ENCODE results near the gene DEPDC5.

Gene DEPDC5

GRCh38 chr22:31943206-31943977, 189.6 kb downstream of the DEPDC5 start:
- TF ChIP-seq CTCF (IDR thresholded peaks at IDR 0.05; ENCODE audit: borderline replicate concordance, insufficient read depth, low read depth, low read length), result no peak

GRCh38 chr22:31943978-31944699, 190.3 kb downstream of the DEPDC5 start, which contains the start of gene YWHAH:
Gene YWHAH, plus strand, starts transcription at chr22:31944535. Its CDS starts 199 bp downstream, at chr22:31944734.
- TF ChIP-seq CTCF (IDR thresholded peaks at IDR 0.05; ENCODE audit: borderline replicate concordance, insufficient read depth, low read depth, low read length), result no peak
- H3K4me3 ChIP-seq (ENCODE audit: low read depth, low read length), result peak within 1 kb of the TSS; percentile 89

More at GRCh38 chr22:31943206-31943977, 189.6 kb downstream of the DEPDC5 start:
- H3K4me3 ChIP-seq (ENCODE audit: low read depth, low read length), result peak overlapping the region; percentile 77

GRCh38 chr22:31944700-31945442, 191.1 kb downstream of the DEPDC5 start:
- no peak for TF ChIP-seq CTCF (IDR thresholded peaks at IDR 0.05; ENCODE audit: borderline replicate concordance, insufficient read depth, low read depth, low read length)

GRCh38 chr22:31945443-31945855, 191.6 kb downstream of the DEPDC5 start:
- no peak for TF ChIP-seq CTCF (IDR thresholded peaks at IDR 0.05; ENCODE audit: borderline replicate concordance, insufficient read depth, low read depth, low read length)

More at GRCh38 chr22:31944700-31945442, 191.1 kb downstream of the DEPDC5 start:
- peak overlapping the region; percentile 89 for H3K4me3 ChIP-seq (ENCODE audit: low read depth, low read length)

GRCh38 chr22:31945971-31946680, 192.3 kb downstream of the DEPDC5 start:
- H3K4me3 ChIP-seq (ENCODE audit: low read depth, low read length), result peak overlapping the region; percentile 89
- no peak for TF ChIP-seq CTCF (IDR thresholded peaks at IDR 0.05; ENCODE audit: borderline replicate concordance, insufficient read depth, low read depth, low read length)

More at GRCh38 chr22:31945443-31945855, 191.6 kb downstream of the DEPDC5 start:
- H3K4me3 ChIP-seq (ENCODE audit: low read depth, low read length), result peak overlapping the region; percentile 89

- TF ChIP-seq CTCF (IDR thresholded peaks at IDR 0.05; ENCODE audit: borderline replicate concordance, insufficient read depth, low read depth, low read length), result peak; percentile 71; the same call in 1 of the 2 replicates
- no peak overlapping the region for H3K4me3 ChIP-seq (ENCODE audit: low read depth, low read length)
Observed at GRCh38 chr22:31947296-31947695, 193.5 kb downstream of the DEPDC5 start.

All from GM12875 (cell line).